Measurements from ENCODE around the gene SLC7A10. TPM values are rescaled to one million over a fixed set of nuclear protein-coding genes. Genes with fewer than 3 reads are reported as not detected.

Gene SLC7A10
- total RNA-seq, 2 donors from 2014 or later, result 0.78 to 5.3 TPM

DNA sequence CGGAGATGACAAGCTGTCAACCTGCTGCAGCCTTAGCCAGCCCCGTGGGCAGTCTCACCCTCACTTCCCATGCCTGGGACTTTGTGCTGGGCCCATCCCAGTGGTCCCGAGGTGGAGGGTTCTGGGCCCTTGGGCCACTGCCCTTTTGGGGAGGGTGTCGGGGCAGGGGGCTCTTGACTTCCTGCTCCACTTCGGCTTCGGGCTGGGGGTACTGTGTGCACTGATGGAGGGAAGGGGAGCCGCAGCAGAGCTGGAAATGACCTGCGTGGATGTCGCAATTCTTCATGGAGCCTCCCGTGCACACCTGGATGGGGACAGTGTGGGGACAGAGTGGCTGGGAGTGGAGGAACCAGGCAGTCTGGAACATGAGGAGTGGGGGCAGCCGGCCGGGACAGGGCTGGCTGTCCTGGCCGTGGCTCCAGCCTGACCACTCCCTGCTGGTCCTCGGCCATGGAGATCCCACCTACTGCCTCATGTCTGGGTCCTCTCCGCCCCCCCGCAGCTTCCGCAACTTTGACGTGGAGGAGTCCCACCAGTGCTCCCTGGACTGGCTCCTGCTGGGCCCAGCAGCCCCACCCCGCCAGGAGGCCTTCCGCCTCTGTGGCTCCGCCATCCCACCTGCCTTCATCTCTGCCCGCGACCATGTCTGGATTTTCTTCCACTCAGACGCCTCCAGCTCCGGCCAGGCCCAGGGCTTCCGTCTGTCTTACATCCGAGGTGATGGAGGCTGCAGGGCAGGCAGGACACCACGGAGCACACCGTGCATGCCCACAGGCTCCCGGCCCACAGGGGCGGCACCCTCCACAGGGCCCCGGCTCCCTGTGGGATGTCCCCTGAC lies 21.3 kb downstream of the SLC7A10 start:
- Histone ChIP-seq H3K27me3 (no peaks in the 10 kb centered on the region), H3K36me3 (replicated peaks in 1 of 2; ENCODE audit: insufficient read depth in 1 of 2, low read depth in 2 of 2) (no peaks in the 10 kb centered on the region), H3K4me1 (no peaks in the 10 kb centered on the region), H3K9me3 (no peaks in the 10 kb centered on the region), H3K27ac (no peak overlapping the region), H3K4me3 (no peak overlapping the region)
- ATAC-seq (no peak), DNase-seq (no peak)
- intact Hi-C loops (cut with DNase I), result no loop called here
- TF ChIP-seq, protein P1, sequence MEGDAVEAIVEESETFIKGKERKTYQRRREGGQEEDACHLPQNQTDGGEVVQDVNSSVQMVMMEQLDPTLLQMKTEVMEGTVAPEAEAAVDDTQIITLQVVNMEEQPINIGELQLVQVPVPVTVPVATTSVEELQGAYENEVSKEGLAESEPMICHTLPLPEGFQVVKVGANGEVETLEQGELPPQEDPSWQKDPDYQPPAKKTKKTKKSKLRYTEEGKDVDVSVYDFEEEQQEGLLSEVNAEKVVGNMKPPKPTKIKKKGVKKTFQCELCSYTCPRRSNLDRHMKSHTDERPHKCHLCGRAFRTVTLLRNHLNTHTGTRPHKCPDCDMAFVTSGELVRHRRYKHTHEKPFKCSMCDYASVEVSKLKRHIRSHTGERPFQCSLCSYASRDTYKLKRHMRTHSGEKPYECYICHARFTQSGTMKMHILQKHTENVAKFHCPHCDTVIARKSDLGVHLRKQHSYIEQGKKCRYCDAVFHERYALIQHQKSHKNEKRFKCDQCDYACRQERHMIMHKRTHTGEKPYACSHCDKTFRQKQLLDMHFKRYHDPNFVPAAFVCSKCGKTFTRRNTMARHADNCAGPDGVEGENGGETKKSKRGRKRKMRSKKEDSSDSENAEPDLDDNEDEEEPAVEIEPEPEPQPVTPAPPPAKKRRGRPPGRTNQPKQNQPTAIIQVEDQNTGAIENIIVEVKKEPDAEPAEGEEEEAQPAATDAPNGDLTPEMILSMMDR (IDR thresholded peaks at IDR 0.05), result no peak
- TF ChIP-seq POLR2A (IDR thresholded peaks at IDR 0.05), result no peak
- WGBS, 2 donors, result 87 to 91% methylated on average over 18 to 32 of the region's 32 CpGs

DNA sequence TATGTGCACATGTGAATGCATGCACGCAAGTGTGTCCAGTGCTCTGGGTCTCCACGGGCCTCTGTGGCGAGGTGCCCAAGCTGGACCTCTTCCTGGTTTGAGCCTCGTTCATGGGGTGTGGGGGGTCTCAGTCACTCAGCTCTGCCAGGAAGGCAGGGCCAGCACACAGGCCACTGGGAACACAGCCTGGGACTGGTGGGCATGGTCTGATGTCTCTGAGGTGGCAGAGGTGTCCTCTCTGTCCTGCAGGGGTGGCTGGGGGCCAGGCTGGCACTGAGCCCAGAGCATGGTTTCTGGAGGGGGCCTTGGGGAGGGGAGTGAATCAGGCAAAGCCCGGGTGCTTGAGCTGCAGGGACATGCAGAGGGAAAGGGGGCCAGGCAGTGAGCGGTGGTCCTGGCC lies 22.1 kb downstream of the SLC7A10 start:
- intact Hi-C loops (cut with DNase I), result no loop called here
- DNase-seq (no peak), ATAC-seq (no peak)
- Histone ChIP-seq H3K4me3 (no peak overlapping the region), H3K4me1 (no peaks in the 10 kb centered on the region), H3K36me3 (replicated peaks in 1 of 2; ENCODE audit: insufficient read depth in 1 of 2, low read depth in 2 of 2) (no peaks in the 10 kb centered on the region), H3K27me3 (no peaks in the 10 kb centered on the region), H3K27ac (no peak overlapping the region), H3K9me3 (no peaks in the 10 kb centered on the region)
- TF ChIP-seq POLR2A (IDR thresholded peaks at IDR 0.05), result no peak
- TF ChIP-seq, protein P1 (IDR thresholded peaks at IDR 0.05), result no peak
- 79 to 84% methylated on average over 6 of the region's 6 CpGs for WGBS, 2 donors

DNA sequence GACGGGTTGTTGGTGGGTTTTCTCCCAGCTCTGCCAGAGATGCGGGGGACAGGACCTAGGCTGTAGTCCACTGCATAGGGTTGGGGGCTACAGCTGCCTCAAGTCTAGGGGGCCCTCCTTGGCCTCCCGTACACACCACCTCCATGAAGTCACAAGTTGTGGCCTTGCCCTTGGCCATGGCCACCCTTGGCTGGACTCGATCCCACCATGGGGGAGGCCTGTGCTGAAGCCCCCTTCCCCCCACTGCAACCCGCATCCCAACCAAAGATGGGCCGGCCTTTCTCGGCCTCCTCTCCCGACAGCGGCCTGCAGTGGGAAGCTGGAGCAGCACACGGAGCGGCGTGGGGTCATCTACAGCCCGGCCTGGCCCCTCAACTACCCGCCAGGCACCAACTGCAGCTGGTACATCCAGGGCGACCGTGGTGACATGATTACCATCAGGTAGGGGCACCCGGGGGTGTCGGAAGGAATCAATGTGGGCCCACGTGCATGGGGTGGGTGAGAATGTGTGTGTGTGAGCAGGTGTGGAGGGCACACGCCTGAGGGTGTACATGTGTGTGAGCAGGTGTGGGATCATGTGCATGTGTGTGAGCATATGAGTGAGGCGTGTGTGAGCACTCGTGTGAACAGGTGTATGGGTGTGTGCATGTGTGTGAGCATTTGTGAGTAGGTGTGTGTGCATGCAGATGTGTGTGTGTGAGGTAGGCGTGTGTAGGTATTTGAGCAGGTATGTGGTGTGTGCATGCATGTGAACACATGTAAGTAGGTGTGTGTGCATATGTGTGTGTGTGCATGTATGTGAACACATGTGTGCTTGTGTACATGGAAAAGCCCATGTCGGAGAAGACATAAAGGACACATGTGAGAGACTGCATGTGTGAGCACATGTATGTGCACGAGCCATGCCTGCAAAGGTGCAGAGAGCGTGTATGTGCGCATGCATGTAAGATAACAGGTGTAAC lies 22.8 kb downstream of the SLC7A10 start:
- Histone ChIP-seq H3K36me3 (replicated peaks in 1 of 2; ENCODE audit: insufficient read depth in 1 of 2, low read depth in 2 of 2) (no peaks in the 10 kb centered on the region), H3K9me3 (no peaks in the 10 kb centered on the region), H3K4me1 (no peaks in the 10 kb centered on the region), H3K27me3 (no peaks in the 10 kb centered on the region), H3K27ac (no peak overlapping the region), H3K4me3 (no peak overlapping the region)
- no peak for ATAC-seq
- WGBS, 2 donors, result 88 to 92% methylated on average over 22 to 27 of the region's 27 CpGs
- intact Hi-C loops (cut with DNase I), result no loop called here
- TF ChIP-seq, protein P1 (IDR thresholded peaks at IDR 0.05), result no peak
- no peak for DNase-seq

DNA sequence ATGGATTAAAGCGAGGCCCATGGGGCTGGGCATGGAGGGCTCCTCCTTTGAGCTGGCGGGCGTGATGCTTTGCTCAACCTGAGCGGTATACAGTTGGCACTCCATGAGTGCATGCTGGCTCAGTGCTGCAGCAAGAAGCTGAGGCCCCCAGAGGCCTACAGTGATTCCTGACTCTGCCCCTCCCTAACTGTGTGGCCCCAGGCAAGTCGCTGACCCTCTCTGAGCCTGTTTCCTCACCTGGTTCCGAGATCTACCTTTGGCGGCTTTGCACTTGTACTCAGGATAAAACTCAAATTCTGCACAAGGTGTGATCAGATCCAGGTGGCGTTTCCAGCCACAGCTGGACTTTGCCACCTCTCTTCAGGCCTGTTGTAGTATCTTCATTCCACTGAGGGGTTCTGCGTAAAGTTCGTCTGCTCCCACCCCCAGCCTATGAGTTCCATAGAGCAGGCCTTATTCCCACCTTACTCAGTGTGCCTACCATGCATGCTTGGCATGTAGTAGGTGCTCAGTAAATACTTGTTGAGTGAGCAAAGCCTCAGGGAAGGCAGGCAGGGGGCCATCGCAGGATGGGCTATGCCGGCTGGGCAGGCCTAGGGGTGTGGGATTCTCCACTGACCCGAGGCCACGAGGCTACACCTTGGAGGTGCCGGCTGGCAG lies 23.6 kb downstream of the SLC7A10 start:
- no peaks in the 10 kb centered on the region for H3K36me3 ChIP-seq (replicated peaks in 1 of 2; ENCODE audit: insufficient read depth in 1 of 2, low read depth in 2 of 2)
- no peak for TF ChIP-seq POLR2A (IDR thresholded peaks at IDR 0.05)
- TF ChIP-seq, protein P1 (IDR thresholded peaks at IDR 0.05), result no peak
- H3K4me1 ChIP-seq, result no peaks in the 10 kb centered on the region
- WGBS, 2 donors, result 93 to 94% methylated on average over 9 to 15 of the region's 15 CpGs
- intact Hi-C loops (cut with DNase I), result no loop called here
- no peaks in the 10 kb centered on the region for H3K9me3 ChIP-seq
- H3K27me3 ChIP-seq, result no peaks in the 10 kb centered on the region
- no peak overlapping the region for H3K27ac ChIP-seq
- DNase-seq (no peak), ATAC-seq (no peak)
- H3K4me3 ChIP-seq, result no peak overlapping the region
